Glutamatergic neuron (in vitro differentiated cells): Measurements from ENCODE around the gene BAHCC1. TPM values are rescaled to one million over a fixed set of nuclear protein-coding genes. Genes with fewer than 3 reads are reported as not detected.

Source experiments
- DNase-seq: peaks from one replicate; pipeline ENCODE4 v3.0.0; 2022
- H3K27ac Mint-ChIP-seq: one replicate; pipeline ENCODE4 v1.8.0; 2020; ENCODE audit warnings: mild to moderate bottlenecking, mixed read lengths, inconsistent platforms; ENCODE audit not compliant: unreplicated experiment
- H3K27me3 Mint-ChIP-seq: one replicate; pipeline ENCODE4 v1.8.0; 2020; ENCODE audit warnings: mild to moderate bottlenecking, moderate library complexity, mixed read lengths, inconsistent platforms; ENCODE audit not compliant: unreplicated experiment
- H3K36me3 Mint-ChIP-seq: one replicate; pipeline ENCODE4 v1.8.0; 2020; ENCODE audit warnings: mild to moderate bottlenecking, mixed read lengths, inconsistent platforms; ENCODE audit not compliant: unreplicated experiment
- H3K4me1 Mint-ChIP-seq: one replicate; pipeline ENCODE4 v1.8.0; 2020; ENCODE audit warnings: mild to moderate bottlenecking, low read depth, mixed read lengths, inconsistent platforms; ENCODE audit not compliant: unreplicated experiment
- H3K4me3 Mint-ChIP-seq: one replicate; pipeline ENCODE4 v1.8.0; 2020; ENCODE audit warnings: mild to moderate bottlenecking, mixed read lengths, inconsistent platforms; ENCODE audit not compliant: unreplicated experiment
- H3K9me3 Mint-ChIP-seq: one replicate; pipeline ENCODE4 v1.8.0; 2020; ENCODE audit warnings: mild to moderate bottlenecking, moderate library complexity, mixed read lengths, inconsistent platforms; ENCODE audit not compliant: unreplicated experiment
- total RNA-seq: library from RNA; stranded (reverse); fragmentation: NEBNext Ultra II Directional; extraction: Animal tissue kit (Norgen Biotek cat#: 25700); gene quantifications from one replicate; pipeline ENCODE4 v1.2.1, GENCODE V29; 2021; ENCODE audit not compliant: unreplicated experiment
- TF ChIP-seq, protein P1 (sequence below): fragments of 200-600 bp; sonication (generic); IDR thresholded peaks from one replicate; pipeline ENCODE4 v1.5.0; 2021; ENCODE audit not compliant: partially characterized antibody, unreplicated experiment

Gene BAHCC1
- total RNA-seq, 1 donor from 2014 or later, result 111 TPM

DNA sequence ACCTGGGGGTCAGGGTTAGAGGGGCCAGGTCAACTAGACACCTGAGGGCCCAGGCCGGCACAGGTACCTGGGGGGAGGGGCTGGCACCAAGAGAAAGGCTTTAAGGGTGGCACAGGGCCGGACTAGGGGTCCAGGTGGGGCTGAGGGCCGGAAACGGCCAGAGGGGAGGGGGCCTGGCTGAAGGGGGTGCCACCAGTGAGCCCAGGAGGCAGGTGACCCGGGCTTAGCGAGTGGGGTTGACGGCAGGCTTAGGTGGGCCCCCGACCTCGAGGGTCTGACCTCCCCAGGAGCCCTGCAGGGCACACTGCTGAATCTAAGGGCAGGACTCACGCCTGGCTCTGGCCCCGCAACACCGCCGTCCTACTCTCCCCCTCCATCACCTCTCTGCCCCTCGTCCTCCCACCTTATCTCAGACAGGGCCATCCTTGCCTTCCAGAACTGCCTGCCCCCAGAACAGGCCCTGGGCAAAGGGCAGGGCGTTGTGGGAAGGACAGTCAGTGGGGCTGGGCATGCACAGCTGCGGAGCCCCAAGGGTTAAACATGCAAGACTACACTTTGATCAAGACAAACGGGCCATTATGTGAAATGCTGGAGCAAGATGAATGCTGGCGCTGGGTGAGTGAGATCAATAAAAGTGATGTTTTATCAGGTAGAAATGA lies 73.0 kb downstream of the BAHCC1 start:
- peak overlapping the region; percentile 34 for H3K4me3 Mint-ChIP-seq
- no peak overlapping the region for H3K27ac Mint-ChIP-seq
- H3K36me3 Mint-ChIP-seq, result no peaks in the 10 kb centered on the region
- peaks cover 8% of the 10 kb centered on the region for H3K27me3 Mint-ChIP-seq
- H3K4me1 Mint-ChIP-seq, result peaks cover 32% of the 10 kb centered on the region
- H3K9me3 Mint-ChIP-seq, result peaks cover 24% of the 10 kb centered on the region
- TF ChIP-seq, protein P1, sequence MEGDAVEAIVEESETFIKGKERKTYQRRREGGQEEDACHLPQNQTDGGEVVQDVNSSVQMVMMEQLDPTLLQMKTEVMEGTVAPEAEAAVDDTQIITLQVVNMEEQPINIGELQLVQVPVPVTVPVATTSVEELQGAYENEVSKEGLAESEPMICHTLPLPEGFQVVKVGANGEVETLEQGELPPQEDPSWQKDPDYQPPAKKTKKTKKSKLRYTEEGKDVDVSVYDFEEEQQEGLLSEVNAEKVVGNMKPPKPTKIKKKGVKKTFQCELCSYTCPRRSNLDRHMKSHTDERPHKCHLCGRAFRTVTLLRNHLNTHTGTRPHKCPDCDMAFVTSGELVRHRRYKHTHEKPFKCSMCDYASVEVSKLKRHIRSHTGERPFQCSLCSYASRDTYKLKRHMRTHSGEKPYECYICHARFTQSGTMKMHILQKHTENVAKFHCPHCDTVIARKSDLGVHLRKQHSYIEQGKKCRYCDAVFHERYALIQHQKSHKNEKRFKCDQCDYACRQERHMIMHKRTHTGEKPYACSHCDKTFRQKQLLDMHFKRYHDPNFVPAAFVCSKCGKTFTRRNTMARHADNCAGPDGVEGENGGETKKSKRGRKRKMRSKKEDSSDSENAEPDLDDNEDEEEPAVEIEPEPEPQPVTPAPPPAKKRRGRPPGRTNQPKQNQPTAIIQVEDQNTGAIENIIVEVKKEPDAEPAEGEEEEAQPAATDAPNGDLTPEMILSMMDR, result no peak
- DNase-seq, result no peak

DNA sequence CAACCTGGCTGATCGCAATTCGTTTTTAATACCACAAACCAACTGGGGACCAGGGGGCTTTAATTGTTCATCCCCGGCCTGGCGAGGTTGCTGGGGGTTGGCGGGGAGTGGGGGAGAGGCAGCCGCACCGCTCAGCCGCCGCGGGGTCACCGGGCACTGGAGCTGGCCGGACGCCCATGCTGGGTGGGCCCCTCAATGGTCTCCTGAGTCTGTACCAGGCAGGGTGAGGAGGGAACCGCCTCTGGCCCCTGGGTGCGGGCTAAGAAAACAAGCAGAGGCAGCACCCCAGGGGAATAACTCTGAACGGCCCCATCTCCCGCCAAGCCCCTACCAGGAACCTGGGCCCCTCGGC lies 73.5 kb downstream of the BAHCC1 start:
- TF ChIP-seq, protein P1, result no peak

DNA sequence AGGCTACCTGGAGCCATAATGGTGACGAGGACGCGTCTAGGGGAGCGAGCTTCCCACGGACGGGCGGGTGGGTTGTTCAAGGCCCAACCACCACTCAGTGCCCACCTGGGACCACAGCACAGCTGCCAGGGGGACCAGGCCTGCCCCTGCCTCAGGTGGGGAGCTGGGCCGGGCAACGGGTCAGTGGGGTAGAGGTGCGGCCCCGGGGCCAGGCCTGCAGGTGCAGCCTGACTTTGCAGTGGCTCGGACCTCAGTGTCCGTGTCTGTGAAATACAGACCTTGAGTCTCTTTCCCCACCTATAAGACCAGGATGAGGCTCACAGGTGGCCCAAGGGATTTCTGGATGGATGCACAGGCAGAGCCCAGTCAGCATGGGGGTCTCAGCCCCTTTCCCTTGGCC lies 74.0 kb downstream of the BAHCC1 start:
- H3K4me3 Mint-ChIP-seq, result no peak overlapping the region
- peaks cover 26% of the 10 kb centered on the region for H3K9me3 Mint-ChIP-seq
- peaks cover 10% of the 10 kb centered on the region for H3K27me3 Mint-ChIP-seq
- DNase-seq, result no peak
- peaks cover 34% of the 10 kb centered on the region for H3K4me1 Mint-ChIP-seq
- H3K36me3 Mint-ChIP-seq, result no peaks in the 10 kb centered on the region
- H3K27ac Mint-ChIP-seq, result peak overlapping the region; percentile 79
- TF ChIP-seq, protein P1, result no peak

More for the DNA sequence above, 73.5 kb downstream of the BAHCC1 start:
- H3K36me3 Mint-ChIP-seq, result no peaks in the 10 kb centered on the region
- H3K4me3 Mint-ChIP-seq, result peak overlapping the region; percentile 34
- DNase-seq, result no peak
- H3K27ac Mint-ChIP-seq, result no peak overlapping the region
- H3K9me3 Mint-ChIP-seq, result peaks cover 25% of the 10 kb centered on the region
- H3K27me3 Mint-ChIP-seq, result peaks cover 8% of the 10 kb centered on the region
- peaks cover 33% of the 10 kb centered on the region for H3K4me1 Mint-ChIP-seq

DNA sequence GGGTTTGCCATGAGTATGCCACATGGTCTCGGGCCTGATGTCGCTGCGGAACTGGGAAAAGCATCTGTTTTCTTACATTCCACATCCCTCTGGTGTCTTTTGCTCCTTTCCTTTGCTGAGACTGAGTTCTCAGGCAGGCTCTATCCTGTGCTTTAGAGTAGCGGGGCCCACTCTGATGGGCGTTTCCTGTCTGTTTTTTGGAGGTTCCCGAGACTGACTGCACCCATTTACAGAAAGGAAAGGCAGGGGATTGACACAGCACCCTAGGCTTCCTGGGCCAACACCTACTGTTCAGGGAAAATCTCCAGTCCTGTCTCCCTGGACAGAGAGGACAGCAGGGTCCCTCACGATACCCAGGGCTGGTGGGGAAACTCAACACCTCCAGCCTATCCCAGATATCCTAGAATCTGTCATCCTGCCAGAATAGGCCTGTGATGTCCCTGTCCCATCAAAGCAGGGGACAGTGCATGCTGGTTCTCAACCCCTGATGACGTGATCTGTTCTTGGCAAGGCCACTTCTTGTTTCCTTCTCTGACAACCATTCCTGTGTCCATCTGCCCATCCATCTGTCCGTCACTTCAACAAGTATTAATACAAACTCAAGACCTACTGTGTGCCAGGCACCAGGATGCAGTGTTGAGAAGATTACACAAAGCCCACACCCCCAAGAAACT lies 75.2 kb downstream of the BAHCC1 start:
- DNase-seq, result no peak
- peaks cover 26% of the 10 kb centered on the region for H3K9me3 Mint-ChIP-seq
- H3K27me3 Mint-ChIP-seq, result peaks cover 10% of the 10 kb centered on the region
- peaks cover 38% of the 10 kb centered on the region for H3K4me1 Mint-ChIP-seq
- H3K36me3 Mint-ChIP-seq, result no peaks in the 10 kb centered on the region
- peak overlapping the region; percentile 27 for H3K4me3 Mint-ChIP-seq
- peak overlapping the region; percentile 79 for H3K27ac Mint-ChIP-seq
- TF ChIP-seq, protein P1, result no peak
